SK-N-SH (cell line): ENCODE data around the gene DLG2.

Source experiments
- CTCF ChIP-seq: fragments of 200-600 bp; sonication (generic); IDR thresholded peaks from 2 replicates; pipeline ENCODE4 v1.6.1; 2017; ENCODE audit warnings: antibody characterized with exemption, mild to moderate bottlenecking, moderate library complexity
- EZH2phosphoT487 ChIP-seq: fragments of 200-600 bp; sonication (generic); IDR thresholded peaks from 2 replicates; pipeline ENCODE4 v1.6.1; 2017; ENCODE audit warnings: low read depth, mixed run types, mild to moderate bottlenecking, antibody characterized with exemption, moderate library complexity, borderline replicate concordance
- FOXM1 ChIP-seq: IDR thresholded peaks from 2 replicates; pipeline ENCODE4 v1.4.0; 2012; ENCODE audit warnings: low read depth, mild to moderate bottlenecking
- MXI1 ChIP-seq: IDR thresholded peaks from 2 replicates; pipeline ENCODE4 v1.6.1; 2012; ENCODE audit warnings: mild to moderate bottlenecking, low read depth, low read length, improper control_type of control experiment
- POLR2AphosphoS5 ChIP-seq: IDR thresholded peaks from 2 replicates; pipeline ENCODE4 v1.6.1; 2012; ENCODE audit warnings: low read depth, low read length
- TEAD4 ChIP-seq: IDR thresholded peaks from 2 replicates; pipeline ENCODE4 v1.4.0; 2012; ENCODE audit warnings: mild to moderate bottlenecking, borderline replicate concordance; ENCODE audit not compliant: insufficient read depth
- YY1 ChIP-seq: IDR thresholded peaks from 2 replicates; pipeline ENCODE4 v1.4.0; 2012; ENCODE audit warnings: low read depth, mild to moderate bottlenecking
- TF ChIP-seq, protein P1 (sequence below): IDR thresholded peaks from 2 replicates; pipeline ENCODE4 v1.6.1; 2012; ENCODE audit warnings: mild to moderate bottlenecking, low read depth, low read length, moderate library complexity

GRCh38 chr11:84142411-84142810, 1484.7 kb downstream of the DLG2 start:
- TF ChIP-seq POLR2AphosphoS5 (no peak), CTCF (no peak), EZH2phosphoT487 (no peak), TEAD4 (no peak), FOXM1 (no peak), MXI1 (no peak), YY1 (no peak)
- TF ChIP-seq, protein P1, sequence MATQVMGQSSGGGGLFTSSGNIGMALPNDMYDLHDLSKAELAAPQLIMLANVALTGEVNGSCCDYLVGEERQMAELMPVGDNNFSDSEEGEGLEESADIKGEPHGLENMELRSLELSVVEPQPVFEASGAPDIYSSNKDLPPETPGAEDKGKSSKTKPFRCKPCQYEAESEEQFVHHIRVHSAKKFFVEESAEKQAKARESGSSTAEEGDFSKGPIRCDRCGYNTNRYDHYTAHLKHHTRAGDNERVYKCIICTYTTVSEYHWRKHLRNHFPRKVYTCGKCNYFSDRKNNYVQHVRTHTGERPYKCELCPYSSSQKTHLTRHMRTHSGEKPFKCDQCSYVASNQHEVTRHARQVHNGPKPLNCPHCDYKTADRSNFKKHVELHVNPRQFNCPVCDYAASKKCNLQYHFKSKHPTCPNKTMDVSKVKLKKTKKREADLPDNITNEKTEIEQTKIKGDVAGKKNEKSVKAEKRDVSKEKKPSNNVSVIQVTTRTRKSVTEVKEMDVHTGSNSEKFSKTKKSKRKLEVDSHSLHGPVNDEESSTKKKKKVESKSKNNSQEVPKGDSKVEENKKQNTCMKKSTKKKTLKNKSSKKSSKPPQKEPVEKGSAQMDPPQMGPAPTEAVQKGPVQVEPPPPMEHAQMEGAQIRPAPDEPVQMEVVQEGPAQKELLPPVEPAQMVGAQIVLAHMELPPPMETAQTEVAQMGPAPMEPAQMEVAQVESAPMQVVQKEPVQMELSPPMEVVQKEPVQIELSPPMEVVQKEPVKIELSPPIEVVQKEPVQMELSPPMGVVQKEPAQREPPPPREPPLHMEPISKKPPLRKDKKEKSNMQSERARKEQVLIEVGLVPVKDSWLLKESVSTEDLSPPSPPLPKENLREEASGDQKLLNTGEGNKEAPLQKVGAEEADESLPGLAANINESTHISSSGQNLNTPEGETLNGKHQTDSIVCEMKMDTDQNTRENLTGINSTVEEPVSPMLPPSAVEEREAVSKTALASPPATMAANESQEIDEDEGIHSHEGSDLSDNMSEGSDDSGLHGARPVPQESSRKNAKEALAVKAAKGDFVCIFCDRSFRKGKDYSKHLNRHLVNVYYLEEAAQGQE, result no peak
